Activated T-helper 2 cell treated with anti-CD3 and anti-CD28 coated beads, Interferon-gamma antibody, Interleukin-2, Interleukin-4, amounts not matched to agents 10 μg/mL and 5 μg/mL and 100 μg/mL, durations not matched to agents 14 hours and 24 hours and 36 hours (primary cell): ENCODE data around the gene STRBP. TPM values are rescaled to one million over a fixed set of nuclear protein-coding genes. Genes with fewer than 3 reads are reported as not detected.
"Not testable (repeated sequence)": the region's sequence is repeated elsewhere in the genome, so short reads cannot be mapped to it uniquely, and the experiment has no call there.

Experiments
- DNase-seq: peaks from one replicate; pipeline ENCODE4 v3.0.0; 2021; ENCODE audit warnings: low spot score
- H3K27ac Mint-ChIP-seq: one replicate; pipeline ENCODE4 v1.8.0; 2021; ENCODE audit warnings: mixed read lengths
- H3K27me3 Mint-ChIP-seq: one replicate; pipeline ENCODE4 v1.8.0; 2021; ENCODE audit warnings: low read depth, mixed read lengths
- H3K36me3 Mint-ChIP-seq: one replicate; pipeline ENCODE4 v1.8.0; 2021; ENCODE audit warnings: low read depth, mixed read lengths
- H3K4me1 Mint-ChIP-seq: one replicate; pipeline ENCODE4 v1.8.0; 2021; ENCODE audit warnings: low read depth, mixed read lengths
- H3K4me3 Mint-ChIP-seq: one replicate; pipeline ENCODE4 v1.8.0; 2021; ENCODE audit warnings: low read depth, mild to moderate bottlenecking, moderate library complexity, mixed read lengths
- H3K9me3 Mint-ChIP-seq: one replicate; pipeline ENCODE4 v1.8.0; 2021; ENCODE audit warnings: mixed read lengths
- intact Hi-C: fragments of 100-400 bp; cut with micrococcal nuclease; formaldehyde crosslinking; loops from one replicate; pipeline ENCODE4 v1.15.1; 2023
- total RNA-seq: library from RNA; stranded (reverse); gene quantifications from 2 replicates; pipeline ENCODE4 v1.2.3, GENCODE V29; 2022

Gene STRBP
- total RNA-seq, 1 donor from 2014 or later, result 19.9 TPM

DNA sequence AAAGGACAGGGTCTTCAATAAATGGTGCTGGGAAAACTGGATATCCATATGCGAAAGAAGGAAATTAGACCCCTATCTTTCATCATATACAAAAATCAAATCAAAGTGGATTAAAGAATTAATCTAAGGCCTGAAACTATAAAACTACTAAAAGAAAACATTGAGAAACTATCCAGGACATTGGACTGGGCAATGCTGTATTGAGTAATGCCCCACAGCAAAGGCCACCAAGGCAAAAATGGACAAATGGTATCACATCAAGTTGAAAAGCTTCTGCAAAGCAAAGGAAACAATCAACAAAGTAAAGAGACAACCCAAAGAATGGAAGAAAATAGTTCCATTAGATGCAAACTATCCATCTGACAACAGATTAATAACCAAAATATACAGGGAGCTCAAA, 72.3 kb downstream of the STRBP start:
- H3K9me3 Mint-ChIP-seq, result no peaks in the 10 kb centered on the region
- no peaks in the 10 kb centered on the region for H3K4me1 Mint-ChIP-seq
- DNase-seq, result no peak
- no peaks in the 10 kb centered on the region for H3K36me3 Mint-ChIP-seq
- H3K27me3 Mint-ChIP-seq, result peaks cover 2% of the 10 kb centered on the region
- intact Hi-C loops, result no loop called here
- no peak overlapping the region for H3K27ac Mint-ChIP-seq
- H3K4me3 Mint-ChIP-seq, result no peak overlapping the region

DNA sequence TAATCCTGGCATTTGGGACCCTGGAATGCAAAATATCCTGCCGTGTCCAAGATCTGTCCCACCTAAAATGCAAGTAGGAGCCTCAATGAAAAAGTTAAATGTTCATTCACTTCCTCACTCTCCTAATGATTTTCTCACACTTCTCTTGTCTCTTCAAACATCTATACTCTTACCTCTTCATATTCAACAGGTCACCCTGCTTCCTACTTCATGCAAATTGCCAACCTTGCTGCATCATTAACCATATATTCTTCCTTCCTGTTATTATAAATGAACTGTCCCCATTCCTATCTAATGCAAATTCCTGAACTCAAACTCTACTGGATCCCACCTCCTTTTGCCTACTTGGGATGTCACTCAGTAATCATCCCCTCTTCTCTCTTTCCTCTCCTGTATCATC, 74.4 kb downstream of the STRBP start:
- Mint-ChIP-seq H3K27ac (no peak overlapping the region), H3K27me3 (peaks cover 2% of the 10 kb centered on the region), H3K4me1 (no peaks in the 10 kb centered on the region), H3K4me3 (no peak overlapping the region), H3K36me3 (no peaks in the 10 kb centered on the region), H3K9me3 (peaks cover under 1% of the 10 kb centered on the region)
- DNase-seq, result no peak
- intact Hi-C loops, result no loop called here

DNA sequence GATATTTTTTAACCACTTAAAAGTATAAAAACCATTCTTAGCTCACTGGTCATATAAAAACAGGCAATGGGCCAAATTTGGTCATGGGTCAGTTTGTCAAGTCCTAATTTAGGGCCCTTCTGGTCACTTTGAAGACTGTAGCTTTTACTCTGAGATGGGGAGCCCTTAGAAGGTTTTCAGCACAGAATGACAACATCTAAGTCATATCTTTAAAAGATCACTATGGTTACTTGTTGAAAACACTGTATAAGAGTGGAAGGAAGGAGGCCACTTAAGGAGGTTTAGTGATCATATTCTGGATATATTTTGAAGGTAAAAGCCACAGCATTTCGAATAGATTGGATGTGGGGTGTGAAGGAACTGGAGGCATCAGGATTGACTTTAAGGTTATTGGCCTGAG, 76.7 kb downstream of the STRBP start:
- no peak overlapping the region for H3K27ac Mint-ChIP-seq
- DNase-seq, result no peak
- intact Hi-C loops, result no loop called here
- peaks cover 4% of the 10 kb centered on the region for H3K9me3 Mint-ChIP-seq
- H3K4me1 Mint-ChIP-seq, result no peaks in the 10 kb centered on the region
- no peak overlapping the region for H3K4me3 Mint-ChIP-seq
- H3K27me3 Mint-ChIP-seq, result peaks cover 2% of the 10 kb centered on the region
- H3K36me3 Mint-ChIP-seq, result no peaks in the 10 kb centered on the region

DNA sequence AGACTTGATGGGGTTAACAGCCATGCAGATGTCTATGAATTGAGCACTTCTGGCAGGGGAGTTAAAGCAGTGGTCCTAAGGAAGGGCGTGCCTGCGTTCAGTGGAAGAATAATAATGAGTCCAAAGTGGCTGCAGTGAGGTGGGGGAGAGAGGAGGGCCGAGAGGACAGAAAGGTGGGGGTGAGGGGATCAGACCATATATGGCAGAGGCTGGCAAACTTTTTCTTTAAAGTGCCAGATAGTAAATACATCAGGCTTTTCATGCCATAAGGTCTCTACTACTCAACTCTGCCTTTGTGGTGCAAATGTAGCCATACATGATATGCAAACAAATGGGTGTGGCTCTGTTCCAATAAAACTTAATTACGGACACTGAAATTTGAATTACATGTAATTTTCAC, 77.1 kb downstream of the STRBP start:
- no peak overlapping the region for H3K4me3 Mint-ChIP-seq
- H3K27ac Mint-ChIP-seq, result no peak overlapping the region
- peaks cover 2% of the 10 kb centered on the region for H3K27me3 Mint-ChIP-seq
- DNase-seq, result no peak
- H3K9me3 Mint-ChIP-seq, result peaks cover 4% of the 10 kb centered on the region
- intact Hi-C loops, result no loop called here
- H3K36me3 Mint-ChIP-seq, result no peaks in the 10 kb centered on the region
- H3K4me1 Mint-ChIP-seq, result no peaks in the 10 kb centered on the region

DNA sequence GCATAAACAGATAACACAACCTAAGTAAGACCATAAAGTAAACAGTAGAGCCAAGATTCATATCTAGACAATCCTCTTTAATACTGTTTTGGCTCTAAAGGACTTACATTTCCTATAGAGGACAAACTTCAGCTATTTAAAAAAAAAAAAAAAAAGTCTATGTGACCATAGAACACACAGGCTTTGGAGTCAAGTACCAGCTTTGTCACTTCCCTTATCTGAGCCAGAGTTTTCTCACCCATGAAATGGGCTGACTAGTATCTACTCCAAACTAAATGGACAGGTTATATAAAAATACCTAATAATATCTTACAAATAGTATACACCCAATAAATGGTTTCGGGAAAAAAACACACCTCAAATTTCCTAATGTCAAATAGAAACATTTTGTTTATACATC, 81.3 kb downstream of the STRBP start:
- Mint-ChIP-seq H3K27me3 (no peaks in the 10 kb centered on the region), H3K9me3 (peaks cover 4% of the 10 kb centered on the region), H3K4me1 (no peaks in the 10 kb centered on the region), H3K4me3 (no peak overlapping the region), H3K27ac (no peak overlapping the region), H3K36me3 (no peaks in the 10 kb centered on the region)
- intact Hi-C loops, result no loop called here
- no peak for DNase-seq

DNA sequence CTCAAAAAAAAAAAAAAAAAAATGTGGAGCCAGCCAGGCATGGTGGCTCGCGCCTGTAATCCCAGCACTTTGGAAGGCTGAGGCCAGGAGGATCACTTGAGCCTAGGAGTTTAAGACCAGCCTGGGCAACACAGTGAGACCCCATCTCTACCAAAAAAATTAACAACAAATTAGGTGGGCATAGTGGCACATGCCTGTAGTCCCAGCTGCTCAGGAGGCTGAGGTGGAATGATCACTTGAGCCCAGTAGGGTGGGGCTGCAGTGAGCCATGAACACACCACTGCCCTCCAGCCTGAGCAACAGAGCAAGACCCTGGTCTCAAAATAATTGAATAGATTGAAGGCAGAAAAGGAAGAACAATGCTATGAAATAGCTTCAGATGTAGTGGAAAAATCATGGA, 82.4 kb downstream of the STRBP start:
- H3K27ac Mint-ChIP-seq, intact Hi-C loops, H3K4me1 Mint-ChIP-seq, H3K36me3 Mint-ChIP-seq, DNase-seq, H3K27me3 Mint-ChIP-seq, H3K4me3 Mint-ChIP-seq, H3K9me3 Mint-ChIP-seq: not testable (repeated sequence)

DNA sequence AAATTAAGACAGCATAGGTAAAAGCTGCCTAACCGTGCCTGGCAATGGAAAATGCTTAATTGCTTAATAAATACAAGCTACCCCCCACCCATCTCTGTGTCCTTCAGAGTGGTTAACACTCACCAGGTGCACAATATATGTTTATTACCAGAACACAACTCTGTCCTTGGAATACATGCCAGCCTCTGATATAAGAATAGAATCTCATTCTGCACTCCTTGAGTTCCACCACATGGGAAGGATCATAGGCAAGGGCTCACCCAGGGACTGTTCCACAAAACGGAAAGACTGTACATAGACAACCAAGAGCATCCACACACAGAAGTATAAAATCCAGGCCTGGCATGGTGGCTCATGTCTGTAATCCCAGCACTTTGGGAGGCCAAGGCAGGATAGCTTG, 91.4 kb downstream of the STRBP start:
- H3K9me3 Mint-ChIP-seq, result no peaks in the 10 kb centered on the region

DNA sequence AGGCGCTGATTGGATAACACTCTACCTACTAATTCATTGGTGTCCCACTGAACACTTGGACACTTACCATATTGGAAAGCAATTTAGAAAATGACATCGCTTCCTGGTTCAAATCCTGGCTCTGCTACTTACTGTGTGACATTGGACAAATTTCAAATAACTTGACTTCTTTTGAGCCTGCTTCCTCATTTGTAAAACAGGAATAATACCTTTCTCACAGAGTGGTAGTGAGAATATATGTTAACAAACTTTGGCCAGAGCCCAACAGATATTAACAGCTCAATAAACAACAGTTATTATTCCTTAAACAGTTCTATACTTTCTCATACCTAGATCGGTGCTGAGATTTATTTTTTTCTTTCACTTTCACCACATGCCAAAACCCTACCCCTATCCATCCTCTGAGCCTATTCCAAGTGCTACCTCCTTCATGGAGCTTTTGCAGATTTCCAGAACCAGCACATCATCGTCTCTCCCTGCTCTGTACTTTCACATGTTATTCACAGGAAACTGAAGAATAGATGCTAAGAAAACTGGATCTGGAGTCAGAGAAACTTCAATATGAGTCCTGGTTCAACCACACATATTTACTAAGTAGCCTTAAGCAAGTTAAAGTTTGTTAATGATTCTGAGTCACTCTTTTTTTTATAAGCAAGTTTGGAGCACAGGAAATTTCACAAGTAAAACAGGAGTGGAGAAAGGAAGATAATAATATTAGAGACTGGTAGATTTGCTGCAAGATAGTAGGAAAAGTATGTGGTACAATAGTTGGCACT, 92.3 kb downstream of the STRBP start:
- H3K27ac Mint-ChIP-seq, result no peak overlapping the region
- no peaks in the 10 kb centered on the region for H3K9me3 Mint-ChIP-seq
- H3K36me3 Mint-ChIP-seq, result no peaks in the 10 kb centered on the region
- H3K4me3 Mint-ChIP-seq, result no peak overlapping the region
- no peaks in the 10 kb centered on the region for H3K27me3 Mint-ChIP-seq
- intact Hi-C loops, result no loop called here
- DNase-seq, result no peak
- H3K4me1 Mint-ChIP-seq, result peaks cover 3% of the 10 kb centered on the region

More for the DNA sequence above, 91.4 kb downstream of the STRBP start:
- no peak overlapping the region for H3K27ac Mint-ChIP-seq
- H3K36me3 Mint-ChIP-seq, result no peaks in the 10 kb centered on the region
- intact Hi-C loops, result no loop called here
- no peak for DNase-seq
- no peaks in the 10 kb centered on the region for H3K27me3 Mint-ChIP-seq
- H3K4me1 Mint-ChIP-seq, result peaks cover 3% of the 10 kb centered on the region
- H3K4me3 Mint-ChIP-seq, result no peak overlapping the region

DNA sequence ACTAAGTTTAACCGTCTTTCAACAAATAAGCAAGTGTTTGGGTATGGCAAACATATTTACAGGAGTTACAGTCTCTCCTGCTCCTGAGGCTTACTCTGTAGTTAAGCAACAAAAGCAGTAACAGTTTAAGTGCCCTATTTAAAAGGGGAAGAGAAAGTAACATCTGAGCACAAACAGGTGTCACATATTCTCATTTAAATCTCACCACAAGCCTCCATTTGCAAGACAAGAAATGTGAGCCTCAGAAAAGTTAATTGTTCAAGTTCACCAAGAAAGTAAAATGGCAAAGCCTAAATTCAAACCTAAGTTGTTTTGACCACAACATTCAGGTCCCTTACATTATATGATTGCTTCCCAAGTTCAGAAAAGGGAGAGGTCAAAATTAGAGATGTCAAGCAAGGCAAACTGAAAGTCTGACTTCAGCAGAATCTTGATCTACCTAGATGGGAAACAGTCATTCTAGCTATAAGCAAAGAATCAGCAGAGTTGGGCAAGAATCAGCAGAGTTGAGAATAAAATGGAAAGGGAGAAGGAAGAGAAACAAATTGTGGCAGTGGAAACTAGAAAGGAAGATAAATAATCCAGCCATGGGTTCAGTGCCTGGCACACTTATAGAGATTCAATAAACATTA, 93.4 kb downstream of the STRBP start:
- H3K36me3 Mint-ChIP-seq, result no peaks in the 10 kb centered on the region
- no peak overlapping the region for H3K4me3 Mint-ChIP-seq
- H3K9me3 Mint-ChIP-seq, result no peaks in the 10 kb centered on the region
- H3K27me3 Mint-ChIP-seq, result no peaks in the 10 kb centered on the region
- intact Hi-C loops, result no loop called here
- no peak for DNase-seq
- peaks cover 3% of the 10 kb centered on the region for H3K4me1 Mint-ChIP-seq
- H3K27ac Mint-ChIP-seq, result no peak overlapping the region

DNA sequence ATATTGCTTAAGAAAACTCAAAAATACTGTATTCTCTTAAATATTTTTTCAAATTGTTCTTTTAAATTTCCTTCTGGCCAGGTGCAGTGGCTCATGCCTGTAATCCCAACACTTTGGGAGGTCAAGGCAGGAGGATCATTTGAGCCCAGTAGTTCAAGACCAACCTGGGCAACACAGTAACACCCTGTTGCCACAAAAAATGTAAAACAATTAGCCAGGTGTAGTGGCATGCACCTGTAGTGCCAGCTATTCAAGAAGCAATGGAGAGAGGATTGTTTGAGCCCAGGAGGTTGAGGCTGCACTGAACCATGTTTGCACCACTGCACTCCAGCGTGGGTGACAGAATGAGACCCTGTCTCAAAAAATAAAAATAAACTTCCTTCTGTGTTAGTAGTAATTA, 94.3 kb downstream of the STRBP start:
- Mint-ChIP-seq H3K36me3 (no peaks in the 10 kb centered on the region), H3K9me3 (no peaks in the 10 kb centered on the region), H3K27ac (no peak overlapping the region), H3K27me3 (no peaks in the 10 kb centered on the region), H3K4me3 (no peak overlapping the region), H3K4me1 (peaks cover 3% of the 10 kb centered on the region)
- intact Hi-C loops, result no loop called here
- DNase-seq, result no peak

DNA sequence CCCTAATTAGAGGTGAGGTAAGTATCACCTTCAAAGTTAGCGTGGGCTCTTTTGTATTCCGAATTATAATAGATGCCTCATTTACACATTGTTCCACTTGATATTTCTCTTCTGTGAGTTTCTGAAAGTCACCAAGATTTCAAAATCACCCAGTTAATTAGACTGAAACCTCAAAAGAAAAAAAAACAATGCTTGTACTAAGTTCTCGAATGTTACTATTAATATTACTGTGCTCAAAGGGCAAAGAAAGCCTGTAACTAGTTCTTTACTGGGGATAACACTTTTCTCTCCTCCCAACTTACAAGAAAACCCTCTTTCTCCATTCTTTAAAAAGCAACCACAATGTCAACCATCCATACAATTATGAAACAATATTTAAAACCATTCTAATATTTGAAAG, 98.5 kb downstream of the STRBP start:
- peaks cover under 1% of the 10 kb centered on the region for H3K4me1 Mint-ChIP-seq
- H3K9me3 Mint-ChIP-seq, result no peaks in the 10 kb centered on the region
- no peak overlapping the region for H3K27ac Mint-ChIP-seq
- DNase-seq, result no peak
- intact Hi-C loops, result no loop called here
- H3K36me3 Mint-ChIP-seq, result no peaks in the 10 kb centered on the region
- no peaks in the 10 kb centered on the region for H3K27me3 Mint-ChIP-seq
- no peak overlapping the region for H3K4me3 Mint-ChIP-seq

DNA sequence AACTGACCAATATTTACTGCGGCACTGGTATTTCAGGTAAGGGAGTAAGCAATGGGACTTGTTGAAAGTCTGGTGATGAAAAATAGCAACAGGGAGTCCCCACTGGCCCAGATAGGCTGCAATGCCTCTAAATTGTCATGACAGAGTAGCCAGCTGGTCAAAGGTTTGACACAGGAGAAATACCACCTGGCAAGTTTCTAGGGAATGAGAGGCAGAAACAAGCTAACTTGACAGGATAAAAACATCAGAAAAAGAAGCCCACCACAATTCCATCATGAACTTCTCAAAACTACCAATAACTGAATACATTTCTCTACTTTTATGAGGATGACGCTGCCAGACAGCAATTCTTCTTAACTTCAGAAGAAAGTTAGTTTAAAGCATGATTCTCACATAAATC, 99.8 kb downstream of the STRBP start:
- no peaks in the 10 kb centered on the region for H3K9me3 Mint-ChIP-seq
- DNase-seq, result no peak
- no peak overlapping the region for H3K27ac Mint-ChIP-seq
- no peaks in the 10 kb centered on the region for H3K36me3 Mint-ChIP-seq
- H3K27me3 Mint-ChIP-seq, result no peaks in the 10 kb centered on the region
- H3K4me1 Mint-ChIP-seq, result no peaks in the 10 kb centered on the region
- intact Hi-C loops, result no loop called here
- H3K4me3 Mint-ChIP-seq, result no peak overlapping the region

DNA sequence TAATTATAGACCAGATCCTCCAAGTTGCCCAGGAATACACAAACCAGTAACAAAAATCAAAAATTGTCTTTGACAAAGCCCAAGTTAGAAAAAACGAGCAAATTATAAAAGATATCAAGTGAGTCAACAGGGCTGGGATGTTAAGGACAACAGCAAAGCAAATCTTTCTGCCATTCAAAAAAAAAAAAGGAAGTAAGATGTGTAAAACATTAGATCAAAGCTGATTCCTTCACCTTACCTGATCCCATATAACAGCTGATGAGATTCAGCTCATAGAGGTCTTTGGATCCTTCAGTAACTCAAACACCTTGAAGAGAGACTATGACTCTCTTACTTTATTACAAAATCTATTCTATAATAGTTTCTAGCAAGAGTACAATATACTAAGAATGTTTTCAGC, 100.9 kb downstream of the STRBP start:
- Mint-ChIP-seq H3K27me3 (no peaks in the 10 kb centered on the region), H3K9me3 (no peaks in the 10 kb centered on the region), H3K36me3 (no peaks in the 10 kb centered on the region), H3K4me1 (no peaks in the 10 kb centered on the region), H3K27ac (no peak overlapping the region), H3K4me3 (no peak overlapping the region)
- DNase-seq, result no peak
- intact Hi-C loops, result no loop called here
